Activated CD4-positive, alpha-beta T cell treated with anti-CD3 and anti-CD28 coated beads for 48 hours (primary cell): Measurements from ENCODE around the gene ATP8A2.

Experiments
- DNase-seq: peaks from one replicate; pipeline ENCODE4 v3.0.0-alpha.2; 2020

The ATP8A2 gene

DNA sequence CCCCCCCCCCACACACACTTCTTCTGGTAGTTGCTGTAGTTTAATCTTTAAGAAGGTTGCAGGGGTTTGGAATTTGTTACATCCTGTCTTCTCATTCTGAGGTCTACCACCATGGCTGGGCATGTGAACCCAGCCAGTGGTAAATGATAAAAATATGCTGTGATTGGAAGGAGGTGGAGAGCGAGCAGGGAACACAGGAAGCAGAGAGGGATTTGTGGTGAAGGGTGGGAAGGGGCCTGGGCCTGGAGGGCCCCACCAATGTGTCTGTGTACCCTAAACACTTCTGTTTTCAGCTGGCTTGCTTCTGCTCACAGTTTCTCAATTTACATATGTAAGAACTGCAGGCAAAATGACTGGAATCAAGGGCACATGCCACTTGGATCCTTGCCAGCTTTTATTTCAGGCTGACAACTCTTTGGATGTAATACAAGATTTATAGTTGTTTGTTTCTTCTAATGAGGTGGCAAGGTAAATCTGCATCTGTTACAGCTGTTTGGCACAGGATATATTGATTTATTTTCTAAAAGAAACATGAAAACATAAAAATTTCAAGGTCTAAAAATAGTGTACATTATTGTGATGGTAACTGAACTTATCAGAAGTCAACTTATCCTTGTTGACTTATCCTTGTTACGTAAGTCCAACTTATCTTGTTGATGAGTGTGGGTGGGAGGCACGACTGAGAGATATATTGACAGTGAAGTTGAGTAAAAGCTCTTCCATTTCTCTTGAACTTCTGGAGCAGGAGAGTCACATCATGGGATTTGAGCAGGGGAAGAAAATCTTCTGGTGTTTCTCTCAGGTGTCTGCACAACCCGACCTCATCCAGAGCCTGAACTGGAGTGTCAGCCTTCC, 366.8 kb downstream of the ATP8A2 start:
- no peak for DNase-seq

DNA sequence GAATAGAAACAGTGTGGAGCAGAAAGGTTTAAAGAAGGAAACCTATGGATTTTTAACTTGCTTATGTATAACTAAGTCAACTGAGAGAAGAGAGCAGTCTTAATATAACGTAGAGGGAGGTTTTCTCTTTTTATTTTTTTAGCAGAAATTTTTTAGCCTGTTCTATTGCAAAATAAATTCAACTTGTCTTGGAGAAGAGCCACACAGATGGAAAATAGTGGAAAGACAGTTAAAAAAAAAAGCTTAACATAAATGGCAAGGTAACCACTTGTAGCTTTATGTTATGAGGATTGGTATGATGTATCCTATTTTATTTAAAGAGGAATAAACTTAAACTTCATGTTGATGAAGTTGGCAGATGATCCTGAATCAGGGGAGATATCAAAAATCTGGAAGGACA, 367.6 kb downstream of the ATP8A2 start:
- DNase-seq = no peak

DNA sequence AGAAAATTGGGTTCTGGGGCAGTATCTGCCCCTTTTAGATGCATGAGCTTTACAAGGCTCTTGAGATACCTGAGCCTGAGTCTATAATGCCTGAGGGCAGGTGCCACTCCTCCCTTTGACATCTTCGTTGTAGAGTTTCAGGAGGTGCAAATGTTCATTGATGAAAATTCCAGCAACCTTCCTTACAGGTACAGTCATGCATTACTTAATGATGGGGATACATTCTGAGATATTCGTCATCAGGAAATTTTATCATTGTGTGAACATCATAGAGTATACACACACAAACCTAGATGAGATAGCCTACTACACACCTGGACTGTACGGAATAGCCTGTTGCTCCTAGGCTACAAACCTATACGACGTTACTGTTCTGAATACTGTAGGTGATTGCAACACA, 370.0 kb downstream of the ATP8A2 start:
- DNase-seq = no peak

DNA sequence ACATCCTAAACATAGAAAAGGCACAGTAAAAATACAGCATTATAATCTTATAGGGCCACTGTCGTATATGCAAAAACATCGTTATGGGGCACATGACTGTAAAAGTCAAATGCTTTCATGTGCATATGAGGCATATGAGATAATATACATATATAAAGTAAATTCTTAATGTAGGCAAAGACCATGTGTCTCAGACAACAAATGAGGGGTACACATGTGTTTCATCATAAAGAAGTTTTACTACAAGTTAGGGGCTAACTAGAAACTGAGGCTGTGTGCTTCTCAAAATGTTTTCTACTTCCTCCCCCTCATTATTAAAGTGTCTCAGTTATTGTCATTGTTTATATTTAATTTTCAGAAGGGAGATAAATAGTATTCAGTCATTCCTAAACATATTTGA, 370.4 kb downstream of the ATP8A2 start:
- DNase-seq = no peak

GRCh38 chr13:25743421-25743820, 371.6 kb downstream of the ATP8A2 start:
- no peak for DNase-seq

- no peak for DNase-seq
These were observed 372.4 kb downstream of the ATP8A2 start for GRCh38 chr13:25744178-25744577.

- DNase-seq = no peak
These were observed 374.4 kb downstream of the ATP8A2 start for GRCh38 chr13:25746131-25746530.

DNA sequence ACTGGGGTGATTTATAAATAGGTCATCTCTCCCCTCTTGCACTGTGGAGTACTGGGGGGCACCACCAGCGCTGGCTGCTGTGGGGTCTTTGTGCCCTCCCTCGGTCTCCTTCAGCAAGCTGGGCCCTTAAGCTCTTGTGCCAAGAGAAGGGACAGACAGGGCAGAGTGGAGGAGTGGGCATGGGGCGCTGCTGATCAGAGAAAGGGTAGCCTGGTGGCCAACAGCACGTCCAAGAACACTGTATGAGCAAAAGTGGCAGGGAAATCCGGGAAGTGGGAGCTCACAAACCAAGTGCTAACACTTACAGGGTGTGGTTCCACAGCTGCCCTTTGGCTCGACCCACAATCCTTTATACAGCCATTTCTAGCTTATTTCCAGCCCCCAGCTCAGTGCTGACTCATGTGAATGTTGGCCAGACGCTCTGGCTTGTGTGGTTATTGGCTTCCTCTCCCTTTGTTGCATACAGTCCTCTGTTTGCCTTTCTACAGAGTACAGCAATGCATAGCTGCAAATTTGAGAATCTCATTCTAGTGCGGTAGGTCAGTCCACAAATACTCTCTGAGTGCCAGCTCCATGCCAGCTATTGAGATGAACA, 381.3 kb downstream of the ATP8A2 start:
- no peak for DNase-seq

DNA sequence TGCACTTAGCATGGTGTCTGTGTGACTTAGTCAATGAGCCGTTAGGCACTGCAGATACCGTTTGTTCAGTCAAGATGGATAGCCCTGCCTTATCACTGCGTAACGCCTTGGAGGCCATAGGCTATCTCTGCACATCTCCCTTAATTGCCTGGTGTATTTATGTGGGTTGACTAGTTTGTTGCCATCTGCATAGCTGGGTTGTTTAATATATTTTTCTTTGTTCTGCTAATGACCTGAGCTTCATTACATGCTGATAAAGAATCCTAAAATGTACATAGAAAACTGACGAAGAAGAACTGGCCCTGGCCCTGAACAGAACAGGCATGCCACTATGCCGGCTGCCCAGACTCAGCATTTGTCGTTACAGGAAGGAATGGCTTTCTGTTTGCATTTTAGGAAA, 382.2 kb downstream of the ATP8A2 start:
- no peak for DNase-seq

DNA sequence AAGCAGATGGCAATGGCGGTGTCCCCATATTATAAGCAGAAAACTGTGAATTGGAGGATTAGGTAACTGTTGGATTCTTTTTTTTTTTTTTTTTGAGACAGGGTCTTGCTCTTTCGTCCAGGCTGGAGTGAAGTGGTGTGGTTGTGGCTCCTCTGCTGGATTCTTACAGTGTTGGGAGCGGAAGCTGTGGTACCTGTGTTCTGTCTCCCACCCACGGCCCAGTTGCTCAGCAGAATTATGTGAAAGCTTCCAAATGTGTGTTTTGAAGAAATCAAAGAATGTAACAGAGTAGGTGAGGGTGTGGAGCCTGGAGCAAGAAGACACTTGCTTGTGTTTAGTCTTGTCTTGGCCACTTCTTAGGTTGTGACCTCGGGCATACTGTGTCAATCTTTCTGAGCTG, 384.5 kb downstream of the ATP8A2 start:
- DNase-seq = no peak

GRCh38 chr13:25756912-25757311, 385.1 kb downstream of the ATP8A2 start:
- no peak for DNase-seq

GRCh38 chr13:25761041-25761440, 389.3 kb downstream of the ATP8A2 start:
- no peak for DNase-seq

DNA sequence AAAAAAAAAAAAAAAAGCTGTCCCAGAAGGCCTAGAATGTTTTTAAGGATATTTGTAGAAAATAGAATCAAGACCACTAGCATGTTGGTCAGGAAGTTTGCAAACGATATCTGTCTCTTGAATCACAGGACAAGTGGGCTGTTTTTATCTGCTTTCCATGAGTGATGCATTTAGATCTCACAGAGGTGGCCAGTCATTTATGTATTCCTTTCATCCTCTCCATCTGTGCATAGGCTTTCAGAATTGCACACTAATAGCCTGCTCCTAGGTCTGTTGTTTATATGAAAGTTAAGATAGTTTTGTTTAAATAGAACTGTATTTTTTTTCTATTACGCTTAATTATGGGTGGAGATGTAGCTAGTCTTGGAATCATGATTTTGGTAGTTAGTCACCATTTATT, 390.5 kb downstream of the ATP8A2 start:
- DNase-seq = no peak

- no peak for DNase-seq
These were observed 391.1 kb downstream of the ATP8A2 start for GRCh38 chr13:25762795-25763377.

DNA sequence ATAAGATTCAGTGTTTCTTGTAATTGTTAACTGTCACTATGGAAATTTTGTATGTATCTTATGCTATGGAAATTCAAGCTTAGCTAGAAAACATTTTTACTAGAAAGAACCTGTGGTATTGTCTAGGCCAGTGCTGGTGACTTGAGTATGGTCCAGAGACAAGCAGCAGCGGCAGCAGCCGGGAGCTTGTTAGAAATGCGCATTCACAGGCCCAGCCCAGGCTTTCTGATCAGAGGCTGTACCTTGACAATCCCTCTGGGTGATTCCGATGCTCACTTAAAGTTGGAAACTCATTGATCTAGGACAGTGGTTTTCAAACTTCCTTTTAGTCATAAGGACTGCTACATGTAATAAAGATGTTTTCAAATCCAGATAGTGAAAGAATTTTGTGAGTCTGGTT, 392.6 kb downstream of the ATP8A2 start:
- no peak for DNase-seq

DNA sequence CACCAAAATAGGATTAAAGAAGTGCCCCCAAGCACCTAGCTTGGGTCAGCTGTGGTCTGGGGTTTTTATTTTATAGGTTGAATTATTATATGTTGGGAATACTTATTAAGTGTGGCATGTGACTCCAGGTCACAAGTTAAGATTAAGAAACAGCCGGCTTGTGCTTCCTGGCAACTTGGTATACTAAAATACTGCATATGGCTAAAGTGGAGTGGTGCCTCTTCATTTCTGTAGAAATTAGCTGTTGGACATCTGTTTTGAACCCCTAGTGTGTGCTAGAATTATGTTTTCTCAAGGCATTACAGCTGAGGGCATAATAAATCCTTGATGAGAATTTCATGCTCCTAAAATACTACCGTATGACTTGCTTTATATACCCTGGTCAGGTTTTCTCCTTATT, 393.5 kb downstream of the ATP8A2 start:
- DNase-seq = no peak

- DNase-seq = no peak
These were observed 394.8 kb downstream of the ATP8A2 start for GRCh38 chr13:25766576-25766975.

DNA sequence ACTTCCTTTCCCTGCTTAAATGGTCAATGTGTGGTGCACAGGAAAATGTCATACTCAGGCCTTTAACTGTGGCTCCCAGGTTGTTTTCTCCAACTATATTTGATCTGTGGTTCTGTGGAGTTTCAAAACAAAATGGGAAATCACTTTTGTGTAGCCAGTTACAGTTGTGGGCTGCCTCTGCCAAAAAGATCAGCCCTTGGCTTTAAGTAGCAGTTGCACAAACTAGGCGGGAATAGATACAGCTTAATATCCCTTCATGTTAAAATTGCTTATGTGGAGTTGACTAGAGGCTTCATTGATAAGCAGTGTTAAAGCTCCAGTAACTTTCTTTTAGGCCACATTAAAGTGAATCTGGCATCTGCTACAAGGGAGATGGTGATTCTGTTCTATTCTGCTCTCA, 395.2 kb downstream of the ATP8A2 start:
- no peak for DNase-seq

GRCh38 chr13:25768376-25768775, 396.6 kb downstream of the ATP8A2 start:
- DNase-seq = no peak

DNA sequence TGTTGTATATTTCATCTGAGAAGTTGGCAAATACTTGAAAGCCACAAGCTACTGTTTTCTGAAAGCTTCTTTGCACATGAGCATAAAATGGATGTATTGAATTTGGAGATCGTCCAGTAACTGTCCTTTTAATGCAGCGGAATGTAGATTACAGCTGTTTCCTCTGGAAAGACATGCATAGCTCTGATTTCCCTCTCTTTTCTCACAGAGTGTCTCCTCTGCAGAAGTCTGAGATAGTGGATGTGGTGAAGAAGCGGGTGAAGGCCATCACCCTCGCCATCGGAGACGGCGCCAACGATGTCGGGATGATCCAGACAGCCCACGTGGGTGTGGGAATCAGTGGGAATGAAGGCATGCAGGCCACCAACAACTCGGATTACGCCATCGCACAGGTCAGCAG, 397.1 kb downstream of the ATP8A2 start:
- no peak for DNase-seq

DNA sequence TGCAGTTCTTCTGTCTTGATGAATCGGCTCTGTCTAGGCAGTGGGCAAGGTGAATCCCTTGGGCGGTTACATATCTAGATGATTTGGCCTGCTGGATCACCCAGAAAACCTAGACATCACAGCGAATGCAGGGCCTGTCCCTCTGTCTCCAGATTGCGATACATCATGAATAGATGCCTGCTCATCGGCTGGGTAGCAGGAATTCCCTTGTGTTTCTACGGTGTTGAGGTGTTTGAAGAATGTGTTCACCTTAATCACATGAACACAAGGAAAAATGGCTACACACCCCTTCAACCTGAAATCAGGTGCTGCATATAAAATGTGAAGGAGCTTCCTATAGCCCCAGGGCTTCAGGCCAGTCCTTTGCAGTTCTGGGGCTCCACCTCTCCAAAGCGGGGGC, 398.8 kb downstream of the ATP8A2 start:
- DNase-seq = no peak

- no peak for DNase-seq
These were observed 399.4 kb downstream of the ATP8A2 start for GRCh38 chr13:25771202-25771601.

GRCh38 chr13:25771641-25772478, 400.1 kb downstream of the ATP8A2 start:
- DNase-seq = no peak
